ENCODE measurements around the gene STRBP. TPM values are rescaled to one million over a fixed set of nuclear protein-coding genes. Genes with fewer than 3 reads are reported as not detected.

STRBP gene
- total RNA-seq, 1 donor from 2014 or later: 11.7 TPM

GRCh38 chr9:123238365-123238764 lies 30.0 kb downstream of the STRBP start:
- Mint-ChIP-seq H3K27me3 (ENCODE audit: low read depth) (no peaks in the 10 kb centered on the region), H3K4me3 (ENCODE audit: unreplicated experiment) (no peak overlapping the region)

GRCh38 chr9:123237220-123237619 lies 31.2 kb downstream of the STRBP start:
- no peaks in the 10 kb centered on the region for H3K36me3 Mint-ChIP-seq (ENCODE audit: low read depth)
- H3K4me3 Mint-ChIP-seq (ENCODE audit: unreplicated experiment): no peak overlapping the region
- no peak for DNase-seq (ENCODE audit: low spot score)
- H3K4me1 Mint-ChIP-seq (ENCODE audit: low read depth): peaks cover 11% of the 10 kb centered on the region
- no peaks in the 10 kb centered on the region for H3K27me3 Mint-ChIP-seq (ENCODE audit: low read depth)
- H3K9me3 Mint-ChIP-seq (ENCODE audit: low read depth): no peaks in the 10 kb centered on the region
- no peak overlapping the region for H3K27ac Mint-ChIP-seq (ENCODE audit: unreplicated experiment)
- no peak for TF ChIP-seq CTCF (IDR thresholded peaks at IDR 0.05)

More at GRCh38 chr9:123238365-123238764, 30.0 kb downstream of the STRBP start:
- TF ChIP-seq CTCF (IDR thresholded peaks at IDR 0.05): no peak
- Mint-ChIP-seq H3K36me3 (ENCODE audit: low read depth) (no peaks in the 10 kb centered on the region), H3K27ac (ENCODE audit: unreplicated experiment) (no peak overlapping the region), H3K9me3 (ENCODE audit: low read depth) (no peaks in the 10 kb centered on the region), H3K4me1 (ENCODE audit: low read depth) (peaks cover 4% of the 10 kb centered on the region)
- DNase-seq (ENCODE audit: low spot score): no peak

GRCh38 chr9:123235448-123235847 lies 32.9 kb downstream of the STRBP start:
- H3K27ac Mint-ChIP-seq (ENCODE audit: unreplicated experiment): no peak overlapping the region
- no peaks in the 10 kb centered on the region for H3K36me3 Mint-ChIP-seq (ENCODE audit: low read depth)
- H3K4me1 Mint-ChIP-seq (ENCODE audit: low read depth): peaks cover 18% of the 10 kb centered on the region
- no peaks in the 10 kb centered on the region for H3K9me3 Mint-ChIP-seq (ENCODE audit: low read depth)
- no peak for DNase-seq (ENCODE audit: low spot score)
- no peak overlapping the region for H3K4me3 Mint-ChIP-seq (ENCODE audit: unreplicated experiment)
- TF ChIP-seq CTCF (IDR thresholded peaks at IDR 0.05): no peak
- H3K27me3 Mint-ChIP-seq (ENCODE audit: low read depth): no peaks in the 10 kb centered on the region

GRCh38 chr9:123234853-123235252 lies 33.5 kb downstream of the STRBP start:
- Mint-ChIP-seq H3K36me3 (ENCODE audit: low read depth) (no peaks in the 10 kb centered on the region), H3K9me3 (ENCODE audit: low read depth) (no peaks in the 10 kb centered on the region), H3K27me3 (ENCODE audit: low read depth) (no peaks in the 10 kb centered on the region), H3K4me3 (ENCODE audit: unreplicated experiment) (no peak overlapping the region), H3K4me1 (ENCODE audit: low read depth) (peaks cover 18% of the 10 kb centered on the region), H3K27ac (ENCODE audit: unreplicated experiment) (no peak overlapping the region)
- no peak for DNase-seq (ENCODE audit: low spot score)
- TF ChIP-seq CTCF (IDR thresholded peaks at IDR 0.05): no peak

GRCh38 chr9:123232332-123232731 lies 36.1 kb downstream of the STRBP start:
- no peaks in the 10 kb centered on the region for H3K36me3 Mint-ChIP-seq (ENCODE audit: low read depth)
- no peak overlapping the region for H3K27ac Mint-ChIP-seq (ENCODE audit: unreplicated experiment)
- peaks cover 18% of the 10 kb centered on the region for H3K4me1 Mint-ChIP-seq (ENCODE audit: low read depth)
- H3K9me3 Mint-ChIP-seq (ENCODE audit: low read depth): no peaks in the 10 kb centered on the region
- H3K4me3 Mint-ChIP-seq (ENCODE audit: unreplicated experiment): no peak overlapping the region
- H3K27me3 Mint-ChIP-seq (ENCODE audit: low read depth): no peaks in the 10 kb centered on the region
- no peak for DNase-seq (ENCODE audit: low spot score)
- no peak for TF ChIP-seq CTCF (IDR thresholded peaks at IDR 0.05)
